Ovary (tissue), 9 donors: ENCODE results near the gene SLC15A3. TPM values are rescaled to one million over a fixed set of nuclear protein-coding genes. Genes with fewer than 3 reads are reported as not detected.

Experiments
- DNase-seq, 5 donors: peaks; one replicate each; pipeline ENCODE4 v3.0.0-alpha.2; 2019 to 2020
- H3K27ac ChIP-seq, 2 donors: fragments of 200-600 bp; one replicate each; pipeline versions ENCODE4 v1.5.1 to v1.8.0; 2019 to 2022
- H3K27me3 ChIP-seq: fragments of 200-600 bp; one replicate; pipeline ENCODE4 v1.8.0; 2022
- H3K36me3 ChIP-seq: fragments of 200-600 bp; sonication (generic); one replicate; pipeline ENCODE4 v1.5.1; 2019
- H3K4me1 ChIP-seq: one replicate; pipeline ENCODE4 v1.8.1; 2013; ENCODE audit warnings: mild to moderate bottlenecking, moderate library complexity; ENCODE audit not compliant: insufficient read depth
- H3K4me3 ChIP-seq: fragments of 200-600 bp; sonication (generic); one replicate; pipeline ENCODE4 v1.5.1; 2017
- H3K9me3 ChIP-seq, 2 donors: fragments of 200-600 bp in 1 of 2; sonication (generic) in 1 of 2; one replicate each; pipeline versions ENCODE4 v1.5.1 to v1.8.1; 2013 to 2019; ENCODE audit warnings: mild to moderate bottlenecking in 1 of 2, moderate library complexity in 1 of 2
- CTCF ChIP-seq, 3 donors: fragments of 450-650 bp in 2 of 3; fragments of 200-600 bp in 1 of 3; IDR thresholded peaks; one replicate each; pipeline versions ENCODE4 v1.5.1 to v1.8.0; 2016 to 2022; ENCODE audit warnings: antibody characterized with exemption in 3 of 3, mild to moderate bottlenecking in 1 of 3
- EP300 ChIP-seq: sonication (generic); formaldehyde crosslinking; IDR thresholded peaks from one replicate; pipeline ENCODE4 v1.6.1; 2017; ENCODE audit warnings: antibody characterized with exemption
- POLR2A ChIP-seq: fragments of 450-650 bp; IDR thresholded peaks from one replicate; pipeline ENCODE4 v1.6.1; 2017; ENCODE audit warnings: antibody characterized with exemption, mild to moderate bottlenecking, moderate library complexity
- WGBS, 3 donors: extraction: QIAGEN DNeasy Blood & Tissue Kit in 1 of 3; methylation state at CpG; one replicate each; pipeline versions ENCODE4 v1.1.5 to v1.1.7; 2013 to 2017; 5-methylcytosine and 5-hydroxymethylcytosine counted together
- intact Hi-C, 4 donors: fragments of 100-400 bp; cut with DNase I; formaldehyde crosslinking; loops; one replicate each; pipeline versions ENCODE4 v1.11.0 to v1.15.1; 2022 to 2023
- polyA plus RNA-seq, 2 donors: library from polyadenylated mRNA; stranded (reverse); fragments of 200-250 nt in 1 of 2; fragments of 350-450 nt in 1 of 2; fragmentation: Illumina TruSeq in 1 of 2; extraction: RNeasy Lipid Tissue Mini Kit (QIAGEN cat#74804) in 1 of 2; gene quantifications; one replicate each; pipeline ENCODE4 v1.2.3, GENCODE V29; 2013 to 2014
- total RNA-seq, 7 donors: library from RNA; depleted of rRNA in 2 of 7; stranded (reverse); fragments of >200 nt in 2 of 7; fragmentation: NEBNext Ultra II Directional in 3 of 7; extraction: Animal tissue kit (Norgen Biotek cat#: 25700) in 3 of 7; gene quantifications; one replicate each; pipeline versions ENCODE4 v1.1.0 to v1.2.4, GENCODE V29; 2016 to 2023
- donor health status: DM: no; HTN: no; CAD: no; lungs with moderate emphysema.
- donor health status: DM: no; HTN: no; CAD: no.
- donor health status: Bipolar disorder and iron deficiency.
- donor health status: DM: yes; HTN: yes; CAD: no.
- donor health status: DM: no; HTN: no; CAD: no.
- donor health status: DM: yes; HTN: yes; CAD: no.

The SLC15A3 gene
- total and polyA plus RNA-seq, 9 donors: 25.3 to 55.8 (median 38.9) TPM

GRCh38 chr11:60942970-60943565 lies 8.9 kb downstream of the SLC15A3 start:
- H3K36me3 ChIP-seq: no peaks in the 10 kb centered on the region
- H3K4me1 ChIP-seq: no peaks in the 10 kb centered on the region
- TF ChIP-seq EP300 (no peak), POLR2A (no peak), CTCF (IDR thresholded peaks at IDR 0.05) (no peak)
- no peak overlapping the region for H3K27ac ChIP-seq
- no peak for DNase-seq
- H3K9me3 ChIP-seq: no peaks in the 10 kb centered on the region
- WGBS, 3 donors: 10 to 29% (median 27%) methylated on average over 9 of the region's 9 CpGs
- intact Hi-C loops: no loop called here
- no peaks in the 10 kb centered on the region for H3K27me3 ChIP-seq
- H3K4me3 ChIP-seq: no peak overlapping the region

GRCh38 chr11:60942219-60942618 lies 9.8 kb downstream of the SLC15A3 start:
- WGBS, 3 donors: 85 to 96% (median 92%) methylated on average over 4 of the region's 4 CpGs
- no peak overlapping the region for H3K27ac ChIP-seq
- H3K36me3 ChIP-seq: no peaks in the 10 kb centered on the region

GRCh38 chr11:60941371-60942119 lies 10.4 kb downstream of the SLC15A3 start:
- no peaks in the 10 kb centered on the region for H3K4me1 ChIP-seq
- H3K27ac ChIP-seq: no peak overlapping the region
- no peaks in the 10 kb centered on the region for H3K27me3 ChIP-seq
- H3K9me3 ChIP-seq: no peaks in the 10 kb centered on the region
- DNase-seq: no peak
- no peak overlapping the region for H3K4me3 ChIP-seq
- 79 to 90% (median 87%) methylated on average over 6 of the region's 6 CpGs for WGBS, 3 donors
- H3K36me3 ChIP-seq: no peaks in the 10 kb centered on the region
- intact Hi-C loops: no loop called here
- no peak for TF ChIP-seq POLR2A
- no peak for TF ChIP-seq EP300
- TF ChIP-seq CTCF (IDR thresholded peaks at IDR 0.05): no peak

More at GRCh38 chr11:60942219-60942618, 9.8 kb downstream of the SLC15A3 start:
- TF ChIP-seq EP300: no peak
- no peak for TF ChIP-seq CTCF (IDR thresholded peaks at IDR 0.05)
- TF ChIP-seq POLR2A: no peak
- intact Hi-C loops: no loop called here
- no peaks in the 10 kb centered on the region for H3K9me3 ChIP-seq
- DNase-seq: no peak
- no peak overlapping the region for H3K4me3 ChIP-seq
- H3K27me3 ChIP-seq: no peaks in the 10 kb centered on the region
- H3K4me1 ChIP-seq: no peaks in the 10 kb centered on the region

GRCh38 chr11:60939855-60940254 lies 12.1 kb downstream of the SLC15A3 start:
- Histone ChIP-seq H3K4me3 (no peak overlapping the region), H3K4me1 (no peaks in the 10 kb centered on the region), H3K36me3 (no peaks in the 10 kb centered on the region), H3K9me3 (no peaks in the 10 kb centered on the region), H3K27ac (no peak overlapping the region), H3K27me3 (no peaks in the 10 kb centered on the region)
- DNase-seq: no peak
- TF ChIP-seq EP300: no peak
- no peak for TF ChIP-seq CTCF (IDR thresholded peaks at IDR 0.05)
- no peak for TF ChIP-seq POLR2A
- intact Hi-C loops: no loop called here
- 42 to 51% (median 50%) methylated on average over 2 of the region's 2 CpGs for WGBS, 3 donors
